OCI-LY7 (cell line): ENCODE results near the gene DPEP2NB. TPM values are rescaled to one million over a fixed set of nuclear protein-coding genes. Genes with fewer than 3 reads are reported as not detected.

ENCODE experiments used
- BruUV-seq: library from RNA; stranded (reverse); fragments of 400-500 nt; replicated peaks from 2 replicates; lab custom pipeline; 2021; lab: Mats Ljungman, UMichigan
- CTCF ChIA-PET: fragments of 300-600 bp; sonication (Branson Sonifier 250); formaldehyde crosslinking; loops from one replicate; lab custom pipeline; 2022; ENCODE audit warnings: antibody characterized with exemption; ENCODE audit not compliant: unreplicated experiment; lab: Charles Lee
- POLR2A ChIA-PET: fragments of 300-600 bp; sonication (Branson Sonifier 250); formaldehyde crosslinking; loops from one replicate; lab custom pipeline; 2022; ENCODE audit warnings: antibody characterized with exemption; lab: Charles Lee
- DNase-seq: peaks from one replicate; pipeline ENCODE4 v3.0.0-alpha.2; 2015; ENCODE audit warnings: low spot score
- H2AFZ ChIP-seq: fragments of 200-600 bp; sonication (generic), shearing (Covaris generic); 2 replicates; pipeline ENCODE4 v1.6.1; 2014; ENCODE audit warnings: mild to moderate bottlenecking, antibody characterized with exemption, low read length, moderate library complexity
- H3K27ac ChIP-seq: fragments of 200-600 bp; sonication (generic); 2 replicates; pipeline ENCODE4 v1.5.1; 2014; ENCODE audit warnings: mixed run types, low read depth, mild to moderate bottlenecking, moderate library complexity, low read length, inconsistent platforms; ENCODE audit not compliant: poor library complexity, severe bottlenecking
- H3K36me3 ChIP-seq: fragments of 200-600 bp; sonication (generic); 2 replicates; pipeline ENCODE4 v1.6.1; 2014; ENCODE audit warnings: mild to moderate bottlenecking, antibody characterized with exemption, low read length, moderate library complexity, mixed read lengths; ENCODE audit not compliant: insufficient read depth
- H3K4me1 ChIP-seq: fragments of 200-600 bp; sonication (generic); 2 replicates; pipeline ENCODE4 v1.5.1; 2014; ENCODE audit warnings: mild to moderate bottlenecking, low read length; ENCODE audit not compliant: insufficient read depth, poor library complexity, severe bottlenecking
- H3K4me2 ChIP-seq: fragments of 200-600 bp; sonication (generic); 2 replicates; pipeline ENCODE4 v1.6.1; 2014; ENCODE audit warnings: mild to moderate bottlenecking, low read length
- H3K4me3 ChIP-seq: fragments of 200-600 bp; sonication (generic); 2 replicates; pipeline ENCODE4 v1.5.1; 2014; ENCODE audit warnings: mild to moderate bottlenecking, low read depth, low read length; ENCODE audit not compliant: poor library complexity, severe bottlenecking
- H3K79me2 ChIP-seq: fragments of 200-600 bp; sonication (generic); 2 replicates; pipeline ENCODE4 v1.6.1; 2016; ENCODE audit warnings: low read depth, mild to moderate bottlenecking, low read length, moderate library complexity, mixed read lengths; ENCODE audit not compliant: insufficient read depth
- H3K9me2 ChIP-seq: fragments of 200-600 bp; sonication (generic); 2 replicates; pipeline ENCODE4 v1.6.1; 2016; ENCODE audit warnings: mild to moderate bottlenecking, low read length, mixed read lengths; ENCODE audit not compliant: insufficient read depth
- H3K9me3 ChIP-seq: fragments of 200-600 bp; sonication (generic); 2 replicates; pipeline ENCODE4 v1.6.1; 2014; ENCODE audit warnings: mild to moderate bottlenecking, mixed run types, low read length, mixed read lengths
- H4K20me1 ChIP-seq: fragments of 200-600 bp; sonication (generic); 2 replicates; pipeline ENCODE4 v1.6.1; 2014; ENCODE audit warnings: mild to moderate bottlenecking, antibody characterized with exemption, low read length, moderate library complexity, mixed read lengths; ENCODE audit not compliant: insufficient read depth
- CTCF ChIP-seq: fragments of 200-600 bp; sonication (generic); conservative IDR thresholded peaks from 2 replicates; pipeline ENCODE4 v1.5.1; 2014; ENCODE audit warnings: mild to moderate bottlenecking, antibody characterized with exemption, low read length, moderate library complexity, mixed read lengths
- EZH2phosphoT487 ChIP-seq: fragments of 200-600 bp; sonication (generic); IDR thresholded peaks from 2 replicates; pipeline ENCODE4 v1.6.1; 2018; ENCODE audit warnings: low read depth, borderline replicate concordance, mild to moderate bottlenecking, mixed run types, antibody characterized with exemption, low read length, moderate library complexity, mixed read lengths
- intact Hi-C: fragments of 100-400 bp; cut with micrococcal nuclease; formaldehyde crosslinking; loops from one replicate; pipeline ENCODE4 v1.10.0; 2022; ENCODE audit not compliant: unreplicated experiment
- total RNA-seq, 2 experiments: library from RNA; depleted of rRNA in 1 of 2; stranded (reverse); fragments of >200 nt in 1 of 2; shearing (Covaris generic) in 1 of 2; gene quantifications; 2 replicates each; pipeline ENCODE4 v1.2.3, GENCODE V29; 2014 to 2022

The DPEP2NB gene
- total RNA-seq, 2 experiments from 2014 or later: not detected

- intact Hi-C loops: loop anchor here (10.0 kb wide), 1 partner anchor 371 kb away; no protein-coding TSS in a partner anchor
- Histone ChIP-seq H3K36me3 (peaks cover 56% of the 10 kb centered on the region), H3K4me1 (no peaks in the 10 kb centered on the region), H2AFZ (no peak overlapping the region), H3K79me2 (no peaks in the 10 kb centered on the region), H3K4me2 (no peak overlapping the region), H3K27ac (no peak overlapping the region), H3K4me3 (no peak overlapping the region), H4K20me1 (0 out of 2 replicates have a peak, but pooled peaks cover 2% of the 10 kb centered on the region), H3K9me2 (no peaks in the 10 kb centered on the region), H3K9me3 (no peaks in the 10 kb centered on the region)
- no peak for DNase-seq
- ChIA-PET POLR2A (interaction anchor here (0.8 kb wide), 1 partner anchor 152 kb away, joined by 3 read pairs; no protein-coding TSS in a partner anchor), CTCF (no interaction called here)
- no TSS peak for BruUV-seq
- no peak for TF ChIP-seq EZH2phosphoT487
- no peak for TF ChIP-seq CTCF
Measured at GRCh38 chr16:68046106-68046505, 30.4 kb upstream of the DPEP2NB start.

GRCh38 chr16:68041783-68042182 lies 26.1 kb upstream of the DPEP2NB start:
- Histone ChIP-seq H4K20me1 (0 out of 2 replicates have a peak, but pooled peaks cover 4% of the 10 kb centered on the region), H2AFZ (no peak overlapping the region), H3K27ac (no peak overlapping the region), H3K9me3 (no peaks in the 10 kb centered on the region), H3K4me1 (peaks cover 35% of the 10 kb centered on the region), H3K4me2 (no peak overlapping the region), H3K79me2 (no peaks in the 10 kb centered on the region), H3K36me3 (peaks cover 31% of the 10 kb centered on the region), H3K4me3 (no peak overlapping the region), H3K9me2 (no peaks in the 10 kb centered on the region)
- intact Hi-C loops: loop anchor here (2.0 to 10.0 kb wide), 3 partner anchors 73 to 367 kb away; partner anchors contain the start of genes PSMB10 and SLC12A4
- TF ChIP-seq CTCF (no peak), EZH2phosphoT487 (no peak)
- CTCF ChIA-PET: no interaction called here
- DNase-seq: no peak
- no TSS peak for BruUV-seq
- POLR2A ChIA-PET: interaction anchor here (0.6 to 1.3 kb wide), 3 partner anchors 15 to 225 kb away, joined by 3 to 4 read pairs (median 3); no protein-coding TSS in a partner anchor
